NCI-H82 treated with DMSO at 0.1 percent for 48 hours (cell line): Measurements from ENCODE around the gene CDH7.

Experiments used
- DNase-seq: peaks from one replicate; lab custom pipeline; 2025; ENCODE audit not compliant: unreplicated experiment; lab: John Stamatoyannopoulos, UW

Gene CDH7

DNA sequence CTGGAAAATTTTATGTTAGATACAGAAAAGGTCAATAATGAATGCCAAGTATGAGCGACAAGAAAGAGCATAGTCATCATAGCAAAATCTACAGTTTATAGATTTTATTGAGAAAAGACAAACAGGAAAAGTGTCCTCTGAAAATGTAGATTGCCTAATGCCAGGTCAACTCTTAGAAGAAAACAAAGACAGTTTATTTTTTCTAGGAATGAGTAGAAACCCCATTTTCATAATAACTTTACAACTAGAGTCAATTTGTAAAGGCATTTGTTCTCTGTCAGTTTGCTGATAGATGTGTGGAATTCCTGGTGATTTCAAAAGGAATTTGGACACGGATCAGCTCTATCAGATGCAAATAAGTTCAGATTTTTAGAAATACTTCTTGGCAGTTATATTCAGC lies 16.6 kb downstream of the CDH7 start:
- DNase-seq: no peak

- DNase-seq: no peak
These were observed 17.4 kb downstream of the CDH7 start for GRCh38 chr18:65768120-65768778.

GRCh38 chr18:65769652-65770051 lies 18.8 kb downstream of the CDH7 start:
- DNase-seq: no peak

GRCh38 chr18:65786474-65786873 lies 35.7 kb downstream of the CDH7 start:
- no peak for DNase-seq

DNA sequence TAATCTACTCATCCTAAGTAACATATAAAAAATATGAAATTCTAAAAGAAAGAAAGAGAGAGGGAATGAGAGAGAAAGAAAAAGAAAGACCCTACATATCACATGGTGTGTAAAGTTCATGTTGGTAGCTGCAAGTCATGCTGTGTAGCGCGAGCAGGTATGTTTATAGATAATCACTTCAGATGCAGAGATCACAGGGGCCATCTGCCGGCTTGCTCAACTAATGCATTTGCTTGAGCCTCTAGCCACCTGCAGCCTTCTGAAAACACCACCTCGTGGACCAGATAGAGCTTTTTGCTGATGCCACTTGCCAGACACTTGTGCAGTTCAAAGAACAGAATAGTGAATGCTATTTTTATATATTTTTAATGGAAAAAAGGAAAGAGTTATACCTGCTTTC lies 37.6 kb downstream of the CDH7 start:
- peak; percentile 40 for DNase-seq

- no peak for DNase-seq
These were observed 39.8 kb downstream of the CDH7 start for GRCh38 chr18:65790604-65791003.

DNA sequence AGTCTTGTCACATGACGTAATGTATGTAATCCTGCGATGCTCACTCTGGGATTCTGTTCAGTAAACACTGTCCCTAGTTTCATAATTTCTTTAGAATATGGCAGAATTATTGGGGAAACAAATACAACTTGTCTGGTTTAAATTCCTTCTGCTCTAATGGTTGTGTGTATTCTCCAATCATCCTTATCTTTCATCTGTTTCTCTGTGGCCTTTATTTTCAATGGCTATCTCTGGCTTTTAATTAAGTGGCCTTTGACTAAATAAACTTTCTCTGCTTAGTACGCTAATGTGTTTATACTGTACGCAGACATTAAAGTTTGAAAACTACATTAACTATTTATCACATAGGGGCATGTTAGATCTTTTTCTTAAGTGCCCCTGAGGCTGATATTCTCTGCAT lies 40.9 kb downstream of the CDH7 start:
- DNase-seq: no peak

DNA sequence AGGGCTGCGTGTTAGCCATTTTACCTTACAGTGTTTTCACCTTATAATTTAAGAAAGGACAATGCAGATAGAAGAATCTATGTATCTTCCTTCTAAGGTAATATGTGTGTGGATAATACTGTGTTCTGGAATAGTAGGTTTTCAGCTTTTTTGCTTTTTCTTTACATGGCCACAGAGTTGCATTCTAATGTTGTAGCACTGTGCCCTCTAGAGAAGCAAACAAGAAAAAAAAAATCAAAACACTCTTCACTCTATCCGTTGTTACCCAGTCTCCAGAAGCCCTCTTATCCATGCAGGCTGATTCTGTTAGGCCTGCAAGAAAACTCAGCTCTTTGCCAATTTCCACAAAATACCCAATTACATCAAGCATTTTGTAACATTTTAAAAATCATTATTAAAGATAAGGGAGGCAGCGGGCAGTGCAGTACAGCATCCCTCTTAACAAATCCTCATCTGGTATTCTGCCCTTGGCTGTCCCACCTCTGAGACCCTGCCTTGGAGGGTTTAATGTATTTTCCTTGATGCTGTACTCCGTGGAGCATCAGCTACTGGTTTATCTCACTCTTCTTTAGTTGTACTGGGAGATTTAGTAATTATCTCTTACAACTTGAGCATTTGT lies 41.8 kb downstream of the CDH7 start:
- no peak for DNase-seq

DNA sequence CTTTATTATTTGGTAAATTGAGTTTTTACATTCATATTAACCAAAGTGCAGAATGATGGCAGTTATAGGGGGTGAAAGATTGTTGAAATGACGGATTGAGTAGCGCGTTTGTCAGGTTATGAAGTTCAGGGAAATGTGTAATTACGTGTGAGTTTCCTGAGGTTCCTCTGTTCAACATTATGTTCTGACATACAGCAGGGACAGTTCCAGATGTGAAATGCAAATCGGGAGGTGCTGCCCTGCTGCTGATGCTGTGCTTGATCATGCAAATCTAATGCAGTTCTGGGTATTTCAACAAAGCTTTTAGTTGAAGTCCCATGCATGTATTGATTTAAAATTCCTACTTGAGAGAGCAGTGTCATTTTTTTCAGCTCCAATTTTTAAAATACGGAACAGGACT lies 57.9 kb downstream of the CDH7 start:
- no peak for DNase-seq

- no peak for DNase-seq
These were observed 60.5 kb downstream of the CDH7 start for GRCh38 chr18:65811307-65811706.

GRCh38 chr18:65815506-65815905 lies 64.7 kb downstream of the CDH7 start:
- DNase-seq: no peak

- DNase-seq: no peak
These were observed 66.4 kb downstream of the CDH7 start for GRCh38 chr18:65817178-65817577.

- DNase-seq: no peak
These were observed 71.1 kb downstream of the CDH7 start for GRCh38 chr18:65821911-65822310.

DNA sequence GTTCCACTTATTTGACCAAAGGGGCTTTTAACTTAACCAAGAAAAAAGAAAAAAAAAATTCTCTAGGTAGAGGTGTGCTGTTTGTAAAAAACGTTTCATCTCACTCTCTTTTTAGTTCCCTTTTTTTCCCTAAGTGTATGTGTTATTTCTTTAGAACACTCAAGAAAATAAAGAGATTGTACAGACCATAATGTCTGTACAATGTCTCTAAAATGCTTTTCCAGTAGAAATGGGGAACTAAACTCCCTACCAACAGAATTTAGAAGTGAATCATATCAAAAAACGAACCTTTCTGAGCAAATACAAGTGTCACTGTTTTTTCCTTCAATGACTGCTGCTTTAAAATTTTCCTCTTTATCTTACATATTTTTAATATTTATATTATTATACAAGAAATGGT lies 72.0 kb downstream of the CDH7 start:
- no peak for DNase-seq

DNA sequence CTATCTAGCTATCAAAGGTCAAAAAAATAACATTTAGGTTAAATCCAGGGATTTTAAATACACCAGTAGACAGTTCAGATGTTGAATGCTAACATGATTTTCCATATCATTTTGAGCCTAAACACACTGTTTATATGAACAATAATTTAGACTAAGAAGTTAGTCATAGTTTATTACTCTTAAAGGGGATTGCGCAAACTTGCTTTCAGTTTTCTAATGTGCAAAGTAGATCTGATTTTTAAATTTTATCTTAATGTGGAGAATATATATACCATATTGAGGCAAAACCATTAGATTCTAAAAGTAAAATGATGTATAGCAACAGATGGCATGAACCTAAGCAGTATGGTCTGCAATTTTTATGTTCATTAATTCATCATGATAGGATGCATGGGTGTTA lies 76.6 kb downstream of the CDH7 start:
- no peak for DNase-seq

DNA sequence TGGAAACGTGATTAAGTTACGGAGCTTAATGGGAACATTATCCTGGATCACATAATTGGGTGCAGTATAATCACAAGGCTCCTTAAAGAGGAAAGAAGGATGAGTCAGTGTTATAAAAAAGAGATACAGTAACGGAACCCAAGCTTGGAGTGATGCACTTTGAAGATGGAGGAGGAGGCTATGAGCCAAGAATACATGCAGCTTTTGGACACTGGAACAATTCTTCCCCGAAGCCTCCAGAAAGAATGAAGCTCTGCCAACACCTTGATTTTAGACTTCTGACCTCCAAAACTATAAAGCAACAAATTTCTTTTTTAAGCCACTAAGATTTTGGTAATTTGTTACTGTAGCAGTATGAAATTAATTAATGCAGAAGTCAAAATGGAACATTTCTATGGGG lies 85.1 kb downstream of the CDH7 start:
- no peak for DNase-seq

DNA sequence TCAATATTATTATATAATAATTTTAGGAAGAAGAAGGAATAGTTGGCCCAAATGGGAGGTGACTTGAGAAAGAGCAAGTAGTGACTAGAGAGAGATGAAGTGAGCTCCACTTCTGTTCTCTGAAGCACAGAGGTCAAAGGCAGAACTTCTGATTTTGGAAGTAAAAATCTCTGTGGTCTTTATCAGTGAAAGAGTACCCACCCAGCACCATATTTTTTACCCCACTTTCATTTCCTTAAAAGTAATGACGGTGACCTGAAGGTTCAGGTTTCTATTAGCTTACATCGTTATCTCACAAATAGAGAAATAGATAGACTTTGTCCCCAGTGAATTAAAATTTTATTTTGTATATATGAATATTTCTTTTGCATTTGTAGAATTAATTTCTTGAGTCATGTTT lies 95.3 kb downstream of the CDH7 start:
- DNase-seq: no peak

- no peak for DNase-seq
These were observed 101.5 kb downstream of the CDH7 start for GRCh38 chr18:65852273-65852672.

DNA sequence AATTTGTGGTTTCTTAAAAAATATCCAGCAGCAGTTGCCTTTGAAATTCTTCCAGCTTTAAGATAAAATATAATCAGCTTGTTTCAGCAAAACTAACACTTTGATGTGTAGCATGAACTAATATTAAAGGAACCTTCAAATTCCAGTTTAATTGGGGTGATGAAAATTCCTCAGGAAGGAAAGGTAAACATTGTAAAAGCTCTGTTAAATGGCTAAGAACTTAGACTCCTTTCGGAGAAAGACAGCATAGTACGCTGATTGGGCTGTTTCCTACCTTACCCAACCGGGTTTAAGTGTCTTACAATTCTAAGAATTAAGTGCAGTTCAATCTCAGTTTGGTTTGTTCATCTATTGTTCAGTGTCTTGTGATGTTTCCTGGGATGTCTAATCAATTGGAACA lies 108.3 kb downstream of the CDH7 start:
- DNase-seq: no peak

- peak; percentile 41 for DNase-seq
These were observed 118.7 kb downstream of the CDH7 start for GRCh38 chr18:65869527-65869926.

- no peak for DNase-seq
These were observed 125.5 kb downstream of the CDH7 start for GRCh38 chr18:65876310-65876709.

GRCh38 chr18:65897292-65897691 lies 146.5 kb downstream of the CDH7 start:
- no peak for DNase-seq

- no peak for DNase-seq
These were observed 150.7 kb downstream of the CDH7 start for GRCh38 chr18:65901522-65901921.
